T47D (cell line): Measurements from ENCODE around the gene RANBP3L.

Experiments
- DNase-seq, 2 experiments: peaks; one replicate each; pipeline versions ENCODE4 v3.0.0 to v3.0.0-alpha.2; 2011 to 2012; ENCODE audit warnings: low read depth in 1 of 2, low spot score in 1 of 2
- JUND ChIP-seq: IDR thresholded peaks from 2 replicates; pipeline ENCODE4 v1.6.1; 2012; ENCODE audit warnings: low read depth
- in situ Hi-C: cut with HindIII; loops from 2 replicates; pipeline ENCODE4 v1.10.0; 2016; ENCODE audit warnings: low sequenced_read_pairs, low pct_unique_long_range_greater_than_20kb

RANBP3L gene

GRCh38 chr5:36232533-36232932 lies 69.2 kb downstream of the RANBP3L start:
- no peak for TF ChIP-seq JUND
- DNase-seq: no peak
- in situ Hi-C loops: no loop called here

- TF ChIP-seq JUND: no peak
- in situ Hi-C loops: no loop called here
- peak in 1 of 2 experiments; percentile 25 for DNase-seq
Observed at GRCh38 chr5:36230151-36230790, 71.4 kb downstream of the RANBP3L start.

GRCh38 chr5:36228505-36228904 lies 73.2 kb downstream of the RANBP3L start:
- DNase-seq: no peak
- no peak for TF ChIP-seq JUND

GRCh38 chr5:36227046-36227445 lies 74.7 kb downstream of the RANBP3L start:
- TF ChIP-seq JUND: no peak
- in situ Hi-C loops: no loop called here

More at GRCh38 chr5:36228505-36228904, 73.2 kb downstream of the RANBP3L start:
- in situ Hi-C loops: no loop called here

GRCh38 chr5:36222620-36223019 lies 79.1 kb downstream of the RANBP3L start:
- TF ChIP-seq JUND: no peak
- in situ Hi-C loops: no loop called here
- no peak for DNase-seq

More at GRCh38 chr5:36227046-36227445, 74.7 kb downstream of the RANBP3L start:
- DNase-seq: no peak

GRCh38 chr5:36217988-36218387 lies 83.7 kb downstream of the RANBP3L start:
- in situ Hi-C loops: no loop called here
- no peak for TF ChIP-seq JUND
- DNase-seq: no peak

GRCh38 chr5:36217567-36217966 lies 84.1 kb downstream of the RANBP3L start:
- TF ChIP-seq JUND: no peak
- DNase-seq: no peak
- in situ Hi-C loops: no loop called here

GRCh38 chr5:36215910-36216309 lies 85.8 kb downstream of the RANBP3L start:
- TF ChIP-seq JUND: no peak
- in situ Hi-C loops: no loop called here
- DNase-seq: no peak

- in situ Hi-C loops: no loop called here
- TF ChIP-seq JUND: no peak
Observed at GRCh38 chr5:36214436-36214835, 87.3 kb downstream of the RANBP3L start.

GRCh38 chr5:36209664-36210063 lies 92.0 kb downstream of the RANBP3L start:
- DNase-seq: no peak
- no peak for TF ChIP-seq JUND
- in situ Hi-C loops: no loop called here

More at GRCh38 chr5:36214436-36214835, 87.3 kb downstream of the RANBP3L start:
- DNase-seq: peak in 1 of 2 experiments; percentile 38

GRCh38 chr5:36208786-36209185 lies 92.9 kb downstream of the RANBP3L start:
- in situ Hi-C loops: no loop called here
- TF ChIP-seq JUND: no peak
- no peak for DNase-seq

- in situ Hi-C loops: no loop called here
- no peak for DNase-seq
- TF ChIP-seq JUND: no peak
Observed at GRCh38 chr5:36206913-36207312, 94.8 kb downstream of the RANBP3L start.

- no peak for TF ChIP-seq JUND
- in situ Hi-C loops: no loop called here
- DNase-seq: no peak
Observed at GRCh38 chr5:36205329-36205728, 96.4 kb downstream of the RANBP3L start.

- DNase-seq: no peak
- in situ Hi-C loops: no loop called here
- TF ChIP-seq JUND: no peak
Observed at GRCh38 chr5:36202521-36202961, 99.2 kb downstream of the RANBP3L start.
